Measurements from ENCODE around the gene CDC42SE2. TPM values are rescaled to one million over a fixed set of nuclear protein-coding genes. Genes with fewer than 3 reads are reported as not detected.

CDC42SE2 gene
- total RNA-seq, 1 experiment from 2014 or later, result 22.5 TPM

GRCh38 chr5:131214609-131215227, 49.1 kb upstream of the CDC42SE2 start:
- CTCF ChIA-PET, result interaction anchor here (1.2 kb wide), 1 partner anchor 167 kb away, joined by 5 read pairs; no protein-coding TSS in a partner anchor

GRCh38 chr5:131217791-131218190, 46.1 kb upstream of the CDC42SE2 start:
- H3K36me3 Mint-ChIP-seq, result no peaks in the 10 kb centered on the region
- ChIA-PET CTCF (no interaction called here), POLR2A (no interaction called here)
- no peak overlapping the region for H3K27ac Mint-ChIP-seq
- DNase-seq (ENCODE audit: low spot score) (no peak), ATAC-seq (no peak)
- no peaks in the 10 kb centered on the region for H3K4me1 Mint-ChIP-seq
- H3K9me3 Mint-ChIP-seq, result no peaks in the 10 kb centered on the region
- TF ChIP-seq ATF1 (CRISPR knock-in tag; IDR thresholded peaks at IDR 0.05), result no peak
- H3K4me3 Mint-ChIP-seq, result no peak overlapping the region
- H3K27me3 Mint-ChIP-seq (ENCODE audit: low read depth), result no peaks in the 10 kb centered on the region

More at GRCh38 chr5:131214609-131215227, 49.1 kb upstream of the CDC42SE2 start:
- no peak overlapping the region for H3K4me3 Mint-ChIP-seq
- no peak for ATAC-seq
- no peak for DNase-seq (ENCODE audit: low spot score)
- POLR2A ChIA-PET, result no interaction called here
- H3K27ac Mint-ChIP-seq, result no peak overlapping the region
- TF ChIP-seq RORB (CRISPR knock-in tag; IDR thresholded peaks at IDR 0.05) (no peak), E2F5 (CRISPR knock-in tag; IDR thresholded peaks at IDR 0.05) (no peak)
- TF ChIP-seq, protein P1, sequence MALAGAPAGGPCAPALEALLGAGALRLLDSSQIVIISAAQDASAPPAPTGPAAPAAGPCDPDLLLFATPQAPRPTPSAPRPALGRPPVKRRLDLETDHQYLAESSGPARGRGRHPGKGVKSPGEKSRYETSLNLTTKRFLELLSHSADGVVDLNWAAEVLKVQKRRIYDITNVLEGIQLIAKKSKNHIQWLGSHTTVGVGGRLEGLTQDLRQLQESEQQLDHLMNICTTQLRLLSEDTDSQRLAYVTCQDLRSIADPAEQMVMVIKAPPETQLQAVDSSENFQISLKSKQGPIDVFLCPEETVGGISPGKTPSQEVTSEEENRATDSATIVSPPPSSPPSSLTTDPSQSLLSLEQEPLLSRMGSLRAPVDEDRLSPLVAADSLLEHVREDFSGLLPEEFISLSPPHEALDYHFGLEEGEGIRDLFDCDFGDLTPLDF (CRISPR knock-in tag; IDR thresholded peaks at IDR 0.05), result no peak
- H3K4me1 Mint-ChIP-seq, result peaks cover 8% of the 10 kb centered on the region
- no peaks in the 10 kb centered on the region for H3K27me3 Mint-ChIP-seq (ENCODE audit: low read depth)
- H3K9me3 Mint-ChIP-seq, result no peaks in the 10 kb centered on the region
- H3K36me3 Mint-ChIP-seq, result no peaks in the 10 kb centered on the region

DNA sequence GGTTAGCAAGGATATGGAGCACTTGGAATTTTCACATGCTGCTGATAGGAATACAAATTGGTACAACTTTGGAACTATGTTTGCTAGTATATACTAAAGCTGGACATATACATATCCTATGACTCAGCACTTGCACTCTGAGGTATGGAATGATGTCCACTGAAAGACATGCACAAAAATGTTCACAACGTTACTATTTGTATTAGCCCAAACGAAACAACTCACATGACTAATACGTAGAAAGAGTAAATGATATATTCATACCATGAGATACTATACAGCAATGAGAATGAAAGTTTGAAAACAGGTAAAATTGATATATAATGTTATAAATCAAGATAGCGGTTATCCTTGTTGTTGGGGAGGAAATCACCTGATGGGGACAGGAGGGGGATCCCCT, 45.5 kb upstream of the CDC42SE2 start:
- ChIA-PET POLR2A (no interaction called here), CTCF (no interaction called here)
- no peak for DNase-seq (ENCODE audit: low spot score)
- H3K9me3 Mint-ChIP-seq, result no peaks in the 10 kb centered on the region
- H3K27ac Mint-ChIP-seq, result no peak overlapping the region
- ATAC-seq, result no peak
- H3K27me3 Mint-ChIP-seq (ENCODE audit: low read depth), result no peaks in the 10 kb centered on the region
- no peaks in the 10 kb centered on the region for H3K4me1 Mint-ChIP-seq
- H3K36me3 Mint-ChIP-seq, result no peaks in the 10 kb centered on the region
- H3K4me3 Mint-ChIP-seq, result no peak overlapping the region
- TF ChIP-seq, protein P2, sequence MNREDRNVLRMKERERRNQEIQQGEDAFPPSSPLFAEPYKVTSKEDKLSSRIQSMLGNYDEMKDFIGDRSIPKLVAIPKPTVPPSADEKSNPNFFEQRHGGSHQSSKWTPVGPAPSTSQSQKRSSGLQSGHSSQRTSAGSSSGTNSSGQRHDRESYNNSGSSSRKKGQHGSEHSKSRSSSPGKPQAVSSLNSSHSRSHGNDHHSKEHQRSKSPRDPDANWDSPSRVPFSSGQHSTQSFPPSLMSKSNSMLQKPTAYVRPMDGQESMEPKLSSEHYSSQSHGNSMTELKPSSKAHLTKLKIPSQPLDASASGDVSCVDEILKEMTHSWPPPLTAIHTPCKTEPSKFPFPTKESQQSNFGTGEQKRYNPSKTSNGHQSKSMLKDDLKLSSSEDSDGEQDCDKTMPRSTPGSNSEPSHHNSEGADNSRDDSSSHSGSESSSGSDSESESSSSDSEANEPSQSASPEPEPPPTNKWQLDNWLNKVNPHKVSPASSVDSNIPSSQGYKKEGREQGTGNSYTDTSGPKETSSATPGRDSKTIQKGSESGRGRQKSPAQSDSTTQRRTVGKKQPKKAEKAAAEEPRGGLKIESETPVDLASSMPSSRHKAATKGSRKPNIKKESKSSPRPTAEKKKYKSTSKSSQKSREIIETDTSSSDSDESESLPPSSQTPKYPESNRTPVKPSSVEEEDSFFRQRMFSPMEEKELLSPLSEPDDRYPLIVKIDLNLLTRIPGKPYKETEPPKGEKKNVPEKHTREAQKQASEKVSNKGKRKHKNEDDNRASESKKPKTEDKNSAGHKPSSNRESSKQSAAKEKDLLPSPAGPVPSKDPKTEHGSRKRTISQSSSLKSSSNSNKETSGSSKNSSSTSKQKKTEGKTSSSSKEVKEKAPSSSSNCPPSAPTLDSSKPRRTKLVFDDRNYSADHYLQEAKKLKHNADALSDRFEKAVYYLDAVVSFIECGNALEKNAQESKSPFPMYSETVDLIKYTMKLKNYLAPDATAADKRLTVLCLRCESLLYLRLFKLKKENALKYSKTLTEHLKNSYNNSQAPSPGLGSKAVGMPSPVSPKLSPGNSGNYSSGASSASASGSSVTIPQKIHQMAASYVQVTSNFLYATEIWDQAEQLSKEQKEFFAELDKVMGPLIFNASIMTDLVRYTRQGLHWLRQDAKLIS (CRISPR knock-in tag; IDR thresholded peaks at IDR 0.05; ENCODE audit: borderline replicate concordance), result no peak
- TF ChIP-seq TEAD1 (CRISPR knock-in tag; IDR thresholded peaks at IDR 0.05) (no peak), E2F5 (CRISPR knock-in tag; IDR thresholded peaks at IDR 0.05) (no peak), GRHL2 (CRISPR knock-in tag; IDR thresholded peaks at IDR 0.05; ENCODE audit: insufficient replicate concordance, severe bottlenecking) (no peak), HMGA2 (CRISPR knock-in tag; IDR thresholded peaks at IDR 0.05) (no peak), PRRX2 (CRISPR knock-in tag; IDR thresholded peaks at IDR 0.05) (no peak), ZNF396 (CRISPR knock-in tag; IDR thresholded peaks at IDR 0.05; ENCODE audit: borderline replicate concordance) (no peak), ERG (CRISPR knock-in tag; IDR thresholded peaks at IDR 0.05) (no peak), ETV6 (CRISPR knock-in tag; IDR thresholded peaks at IDR 0.05) (no peak), ZNF512 (CRISPR knock-in tag; IDR thresholded peaks at IDR 0.05; ENCODE audit: borderline replicate concordance) (no peak), ZNF416 (CRISPR knock-in tag; IDR thresholded peaks at IDR 0.05) (no peak)
- TF ChIP-seq, protein P3, sequence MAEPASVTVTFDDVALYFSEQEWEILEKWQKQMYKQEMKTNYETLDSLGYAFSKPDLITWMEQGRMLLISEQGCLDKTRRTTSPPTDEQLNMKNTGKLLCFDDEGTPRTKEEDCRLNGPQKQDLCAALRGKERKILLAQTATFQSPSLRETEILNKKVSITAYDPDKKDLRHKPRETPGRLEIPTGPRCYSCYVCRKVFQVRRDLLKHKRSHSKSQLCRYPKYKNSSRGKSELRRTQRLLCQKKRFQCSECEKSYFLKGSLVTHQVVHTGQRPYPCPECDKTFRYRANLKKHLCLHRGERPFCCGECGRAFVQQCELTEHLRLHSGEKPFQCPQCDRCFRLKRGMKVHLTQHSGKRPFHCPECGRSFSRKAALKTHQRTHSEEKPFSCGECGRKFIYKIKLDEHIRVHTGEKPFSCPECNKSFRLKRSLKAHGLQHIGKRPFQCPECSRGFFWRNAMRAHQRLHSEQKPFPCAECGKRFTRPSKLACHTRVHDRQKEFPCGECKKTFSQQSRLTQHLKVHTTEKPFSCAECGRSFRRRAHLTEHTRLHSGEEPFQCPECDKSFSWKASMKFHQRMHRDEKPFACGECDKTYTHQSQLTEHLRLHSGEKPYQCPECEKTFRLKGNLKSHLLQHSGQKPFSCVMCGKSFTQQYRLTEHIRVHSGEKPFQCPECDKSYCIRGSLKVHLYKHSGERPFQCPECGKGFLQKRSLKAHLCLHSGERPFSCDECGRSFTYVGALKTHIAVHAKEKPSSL (CRISPR knock-in tag; conservative IDR thresholded peaks at IDR 0.05), result no peak
- TF ChIP-seq, protein P4, sequence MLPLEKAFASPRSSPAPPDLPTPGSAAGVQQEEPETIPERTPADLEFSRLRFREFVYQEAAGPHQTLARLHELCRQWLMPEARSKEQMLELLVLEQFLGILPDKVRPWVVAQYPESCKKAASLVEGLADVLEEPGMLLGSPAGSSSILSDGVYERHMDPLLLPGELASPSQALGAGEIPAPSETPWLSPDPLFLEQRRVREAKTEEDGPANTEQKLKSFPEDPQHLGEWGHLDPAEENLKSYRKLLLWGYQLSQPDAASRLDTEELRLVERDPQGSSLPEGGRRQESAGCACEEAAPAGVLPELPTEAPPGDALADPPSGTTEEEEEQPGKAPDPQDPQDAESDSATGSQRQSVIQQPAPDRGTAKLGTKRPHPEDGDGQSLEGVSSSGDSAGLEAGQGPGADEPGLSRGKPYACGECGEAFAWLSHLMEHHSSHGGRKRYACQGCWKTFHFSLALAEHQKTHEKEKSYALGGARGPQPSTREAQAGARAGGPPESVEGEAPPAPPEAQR (CRISPR knock-in tag; IDR thresholded peaks at IDR 0.05), result no peak
- TF ChIP-seq, protein P5, sequence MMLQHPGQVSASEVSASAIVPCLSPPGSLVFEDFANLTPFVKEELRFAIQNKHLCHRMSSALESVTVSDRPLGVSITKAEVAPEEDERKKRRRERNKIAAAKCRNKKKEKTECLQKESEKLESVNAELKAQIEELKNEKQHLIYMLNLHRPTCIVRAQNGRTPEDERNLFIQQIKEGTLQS (CRISPR knock-in tag; conservative IDR thresholded peaks at IDR 0.05), result no peak
